A673 (cell line): ENCODE data around the gene TPH2. TPM values are rescaled to one million over a fixed set of nuclear protein-coding genes. Genes with fewer than 3 reads are reported as not detected.
A peak's percentile ranks its signal among the peaks of the same experiment; 100 is the strongest.

Experiments used
- BruUV-seq: library from RNA; stranded (reverse); fragments of 400-500 nt; replicated peaks from 2 replicates; lab custom pipeline; 2021; lab: Mats Ljungman, UMichigan
- CTCF ChIA-PET: fragments of 300-600 bp; sonication (Branson Sonifier 250); formaldehyde crosslinking; loops from one replicate; lab custom pipeline; 2022; ENCODE audit warnings: antibody characterized with exemption; lab: Charles Lee
- POLR2A ChIA-PET: fragments of 300-600 bp; sonication (Branson Sonifier 250); formaldehyde crosslinking; loops from one replicate; lab custom pipeline; 2022; ENCODE audit warnings: antibody characterized with exemption; ENCODE audit not compliant: low non-redundant PET; lab: Charles Lee
- DNase-seq: peaks from one replicate; pipeline ENCODE4 v3.0.0-alpha.2; 2015; ENCODE audit warnings: low spot score
- H3K27ac ChIP-seq: fragments of 200-600 bp; sonication (generic); 2 replicates; pipeline ENCODE4 v1.5.1; 2016; ENCODE audit warnings: mixed run types, low read depth, mild to moderate bottlenecking, mixed read lengths, antibody characterized with exemption, low read length; ENCODE audit not compliant: poor library complexity, severe bottlenecking
- H3K27me3 ChIP-seq: fragments of 200-600 bp; sonication (generic); replicated peaks from 2 replicates; pipeline ENCODE4 v1.6.1; 2017; ENCODE audit warnings: mixed run types, low read depth, mild to moderate bottlenecking, mixed read lengths, antibody characterized with exemption, low read length; ENCODE audit not compliant: insufficient read depth, poor library complexity
- H3K36me3 ChIP-seq: fragments of 200-600 bp; sonication (generic); 2 replicates; pipeline ENCODE4 v1.6.1; 2016; ENCODE audit warnings: mixed run types, mild to moderate bottlenecking, mixed read lengths, antibody characterized with exemption, low read length; ENCODE audit not compliant: insufficient read depth, poor library complexity, severe bottlenecking
- H3K4me1 ChIP-seq: fragments of 200-600 bp; sonication (generic); 2 replicates; pipeline ENCODE4 v1.6.1; 2017; ENCODE audit warnings: mixed run types, mild to moderate bottlenecking, mixed read lengths, antibody characterized with exemption, low read length; ENCODE audit not compliant: insufficient read depth, poor library complexity, severe bottlenecking
- H3K4me3 ChIP-seq: fragments of 200-600 bp; sonication (generic); 2 replicates; pipeline ENCODE4 v1.5.1; 2016; ENCODE audit warnings: low read depth, mixed run types, mild to moderate bottlenecking, mixed read lengths, low read length; ENCODE audit not compliant: poor library complexity, severe bottlenecking
- H3K9me3 ChIP-seq: fragments of 200-600 bp; sonication (generic); 2 replicates; pipeline ENCODE4 v1.6.1; 2016; ENCODE audit warnings: mixed run types, low read depth, mild to moderate bottlenecking, mixed read lengths, antibody characterized with exemption, low read length; ENCODE audit not compliant: poor library complexity, severe bottlenecking
- EZH2 ChIP-seq: fragments of 200-600 bp; sonication (generic); IDR thresholded peaks from 2 replicates; pipeline ENCODE4 v1.6.1; 2017; ENCODE audit warnings: borderline replicate concordance, low read depth, mild to moderate bottlenecking, mixed read lengths, antibody characterized with exemption, low read length; ENCODE audit not compliant: poor library complexity, severe bottlenecking
- intact Hi-C: fragments of 100-400 bp; cut with micrococcal nuclease; formaldehyde crosslinking; loops from one replicate; pipeline ENCODE4 v1.10.0; 2022; ENCODE audit not compliant: unreplicated experiment
- total RNA-seq: library from RNA; stranded (reverse); gene quantifications from 2 replicates; pipeline ENCODE4 v1.2.3, GENCODE V29; 2021
- TF ChIP-seq, protein P1 (sequence below): fragments of 300-800, 200-600 bp; sonication (generic); conservative IDR thresholded peaks from 2 replicates; pipeline ENCODE4 v1.5.1; 2017; ENCODE audit warnings: low read depth, mild to moderate bottlenecking, antibody characterized with exemption, low read length, moderate library complexity, mixed read lengths

Gene TPH2
- total RNA-seq, 1 experiment from 2014 or later = 0.82 TPM

DNA sequence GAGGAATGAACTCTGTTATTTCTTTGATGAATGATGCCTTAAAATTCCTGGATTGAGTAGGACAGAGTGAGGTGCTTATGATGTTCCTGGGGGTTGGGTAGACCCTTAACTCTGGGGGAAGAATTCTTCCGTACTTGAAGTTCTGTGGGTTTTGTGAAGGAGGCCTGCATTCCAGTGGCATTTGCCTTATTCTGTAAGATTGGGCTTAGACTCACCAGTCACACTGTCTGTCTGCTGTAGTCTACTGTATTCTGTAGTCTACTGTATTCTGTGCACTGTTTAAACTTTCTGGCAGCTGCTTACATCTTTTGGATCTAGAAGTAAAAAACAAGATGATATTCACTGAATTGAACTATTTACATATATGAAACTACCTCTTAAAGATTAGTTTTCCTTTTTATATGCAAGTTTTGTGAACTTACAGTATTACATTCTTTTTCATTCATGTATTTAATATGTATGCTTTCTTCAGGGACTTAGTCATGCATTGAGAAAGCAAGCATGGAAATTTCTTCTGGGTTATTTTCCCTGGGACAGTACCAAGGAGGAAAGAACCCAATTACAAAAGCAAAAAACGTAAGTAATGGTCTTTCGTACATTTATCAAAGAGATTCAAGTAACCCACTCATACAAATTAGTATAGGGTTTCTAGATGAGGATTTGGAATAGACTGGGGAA lies 42.3 kb upstream of the TPH2 start:
- peak overlapping the region; percentile 88 for H3K27ac ChIP-seq
- intact Hi-C loops = no loop called here
- peaks cover 46% of the 10 kb centered on the region for H3K4me1 ChIP-seq
- H3K27me3 ChIP-seq = no peaks in the 10 kb centered on the region
- TF ChIP-seq, protein P1, sequence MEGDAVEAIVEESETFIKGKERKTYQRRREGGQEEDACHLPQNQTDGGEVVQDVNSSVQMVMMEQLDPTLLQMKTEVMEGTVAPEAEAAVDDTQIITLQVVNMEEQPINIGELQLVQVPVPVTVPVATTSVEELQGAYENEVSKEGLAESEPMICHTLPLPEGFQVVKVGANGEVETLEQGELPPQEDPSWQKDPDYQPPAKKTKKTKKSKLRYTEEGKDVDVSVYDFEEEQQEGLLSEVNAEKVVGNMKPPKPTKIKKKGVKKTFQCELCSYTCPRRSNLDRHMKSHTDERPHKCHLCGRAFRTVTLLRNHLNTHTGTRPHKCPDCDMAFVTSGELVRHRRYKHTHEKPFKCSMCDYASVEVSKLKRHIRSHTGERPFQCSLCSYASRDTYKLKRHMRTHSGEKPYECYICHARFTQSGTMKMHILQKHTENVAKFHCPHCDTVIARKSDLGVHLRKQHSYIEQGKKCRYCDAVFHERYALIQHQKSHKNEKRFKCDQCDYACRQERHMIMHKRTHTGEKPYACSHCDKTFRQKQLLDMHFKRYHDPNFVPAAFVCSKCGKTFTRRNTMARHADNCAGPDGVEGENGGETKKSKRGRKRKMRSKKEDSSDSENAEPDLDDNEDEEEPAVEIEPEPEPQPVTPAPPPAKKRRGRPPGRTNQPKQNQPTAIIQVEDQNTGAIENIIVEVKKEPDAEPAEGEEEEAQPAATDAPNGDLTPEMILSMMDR = no peak
- no peak for TF ChIP-seq EZH2
- peak overlapping the region; percentile 58 for H3K4me3 ChIP-seq
- peak; percentile 73 for DNase-seq
- H3K9me3 ChIP-seq = no peaks in the 10 kb centered on the region
- POLR2A ChIA-PET = no interaction called here
- BruUV-seq = TSS peak; percentile 27
- CTCF ChIA-PET = no interaction called here
- peaks cover 63% of the 10 kb centered on the region for H3K36me3 ChIP-seq

DNA sequence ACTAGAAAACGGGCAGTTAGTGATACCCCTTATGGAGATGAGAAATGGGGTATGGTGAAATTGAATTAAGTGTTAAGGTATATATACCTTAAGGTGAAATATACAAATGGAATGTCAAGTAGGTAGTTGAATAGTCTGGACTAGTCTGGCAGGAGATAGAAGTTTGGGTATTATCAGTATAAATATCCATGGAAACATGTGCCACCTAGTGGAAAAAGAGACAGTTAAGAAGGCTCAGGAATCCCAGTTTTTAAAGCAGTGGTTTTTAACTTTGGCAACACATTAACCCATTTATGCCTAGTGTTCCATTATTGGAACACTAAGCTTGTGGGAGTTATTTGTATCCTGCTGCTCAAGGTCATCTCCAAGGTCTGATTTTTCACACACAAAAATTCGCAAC lies 38.6 kb upstream of the TPH2 start:
- peaks cover 34% of the 10 kb centered on the region for H3K4me1 ChIP-seq
- H3K4me3 ChIP-seq = peak overlapping the region; percentile 58
- DNase-seq = peak; percentile 65
- intact Hi-C loops = loop anchor here (1.0 kb wide), 1 partner anchor 120 kb away; no protein-coding TSS in a partner anchor
- ChIA-PET CTCF (interaction anchor here (1.0 kb wide), 1 partner anchor 120 kb away, joined by 3 read pairs; no protein-coding TSS in a partner anchor), POLR2A (no interaction called here)
- no peaks in the 10 kb centered on the region for H3K27me3 ChIP-seq
- peak overlapping the region; percentile 88 for H3K27ac ChIP-seq
- H3K36me3 ChIP-seq = peaks cover 93% of the 10 kb centered on the region
- TF ChIP-seq, protein P1 = peak; percentile 68
- TF ChIP-seq EZH2 = no peak
- peaks cover 4% of the 10 kb centered on the region for H3K9me3 ChIP-seq
- BruUV-seq = no TSS peak

DNA sequence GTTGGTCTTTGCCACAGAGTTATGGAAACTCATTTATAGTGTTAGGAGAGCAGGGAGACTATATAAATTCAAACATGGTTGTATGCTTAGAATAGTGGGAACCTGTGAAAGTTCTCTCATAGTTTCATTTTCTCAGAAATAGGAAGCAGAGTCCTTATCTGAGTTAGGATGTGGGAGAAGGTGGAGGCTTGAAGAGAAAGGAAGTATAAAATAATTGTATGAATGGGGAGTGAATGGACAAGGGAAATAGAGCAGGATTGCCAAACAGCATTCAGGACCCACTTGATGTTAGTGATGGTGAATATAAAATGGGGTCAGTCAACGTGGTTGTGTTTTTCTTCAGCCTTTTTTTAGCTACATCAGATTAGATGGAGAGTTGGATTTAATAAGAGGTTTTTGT lies 34.0 kb upstream of the TPH2 start:
- CTCF ChIA-PET = no interaction called here
- Histone ChIP-seq H3K4me1 (peaks cover 55% of the 10 kb centered on the region), H3K27ac (peak overlapping the region; percentile 28), H3K4me3 (no peak overlapping the region), H3K27me3 (no peaks in the 10 kb centered on the region), H3K36me3 (peaks cover 93% of the 10 kb centered on the region), H3K9me3 (peaks cover 12% of the 10 kb centered on the region)
- intact Hi-C loops = no loop called here
- TF ChIP-seq, protein P1 = no peak
- TF ChIP-seq EZH2 = no peak
- DNase-seq = no peak
- POLR2A ChIA-PET = no interaction called here
- no TSS peak for BruUV-seq
